GM23338 (cell line): Measurements from ENCODE around the gene RGS21. TPM values are rescaled to one million over a fixed set of nuclear protein-coding genes. Genes with fewer than 3 reads are reported as not detected.
A peak's percentile ranks its signal among the peaks of the same experiment; 100 is the strongest.
"Not testable (repeated sequence)": the region's sequence is repeated elsewhere in the genome, so short reads cannot be mapped to it uniquely, and the experiment has no call there.

Experiments used
- ATAC-seq: fragments of 200-7000 bp; cut with Tn5 transposase; 3 replicates; pipeline ENCODE4 v1.9.1; 2020
- DNase-seq: peaks from one replicate; pipeline ENCODE4 v3.0.0-alpha.2; 2015; ENCODE audit warnings: low spot score
- H2AFZ ChIP-seq: fragments of 200-600 bp; sonication (generic); 2 replicates; pipeline ENCODE4 v1.8.0; 2016; ENCODE audit warnings: antibody characterized with exemption, mild to moderate bottlenecking, moderate library complexity
- H3F3A ChIP-seq: fragments of 200-600 bp; sonication (generic); replicated peaks from 2 replicates; pipeline ENCODE4 v1.8.0; 2017; ENCODE audit warnings: antibody characterized with exemption, mixed run types, low read depth
- H3K27ac ChIP-seq: fragments of 200-600 bp; sonication (generic); 2 replicates; pipeline ENCODE4 v1.6.1; 2016; ENCODE audit warnings: low read depth
- H3K27me3 ChIP-seq: fragments of 200-600 bp; sonication (generic); 2 replicates; pipeline ENCODE4 v1.8.0; 2016; ENCODE audit warnings: mild to moderate bottlenecking, mixed run types, moderate library complexity; ENCODE audit not compliant: insufficient read depth
- H3K36me3 ChIP-seq: fragments of 200-600 bp; sonication (generic); 2 replicates; pipeline ENCODE4 v1.8.0; 2016; ENCODE audit warnings: mild to moderate bottlenecking; ENCODE audit not compliant: insufficient read depth
- H3K4me1 ChIP-seq: fragments of 200-600 bp; sonication (generic); 2 replicates; pipeline ENCODE4 v1.8.0; 2016; ENCODE audit warnings: mild to moderate bottlenecking, moderate library complexity; ENCODE audit not compliant: insufficient read depth
- H3K4me2 ChIP-seq: fragments of 200-600 bp; sonication (generic); 2 replicates; pipeline ENCODE4 v1.7.1; 2017; ENCODE audit warnings: mixed run types
- H3K4me3 ChIP-seq: fragments of 200-600 bp; sonication (generic); 2 replicates; pipeline ENCODE4 v1.6.1; 2016; ENCODE audit warnings: mixed run types
- H3K79me2 ChIP-seq: fragments of 200-600 bp; sonication (generic); replicated peaks from 2 replicates; pipeline ENCODE4 v1.8.0; 2017; ENCODE audit warnings: mild to moderate bottlenecking; ENCODE audit not compliant: insufficient read depth
- H3K9me2 ChIP-seq: fragments of 200-600 bp; sonication (generic); 2 replicates; pipeline ENCODE4 v1.8.0; 2017; ENCODE audit not compliant: insufficient read depth
- H4K20me1 ChIP-seq: fragments of 200-600 bp; sonication (generic); replicated peaks from 2 replicates; pipeline ENCODE4 v1.8.0; 2017; ENCODE audit warnings: mild to moderate bottlenecking; ENCODE audit not compliant: insufficient read depth
- H3K27ac Mint-ChIP-seq: 2 replicates; pipeline ENCODE4 v1.8.0; 2020; ENCODE audit warnings: inconsistent platforms, mild to moderate bottlenecking, moderate library complexity, mixed read lengths
- H3K27me3 Mint-ChIP-seq: 3 replicates; pipeline ENCODE4 v1.8.0; 2022; ENCODE audit warnings: low read depth, mild to moderate bottlenecking, moderate library complexity, mixed read lengths, inconsistent platforms; ENCODE audit not compliant: insufficient read depth, poor library complexity
- H3K36me3 Mint-ChIP-seq: 3 replicates; pipeline ENCODE4 v1.8.0; 2021; ENCODE audit warnings: low read depth, mild to moderate bottlenecking, inconsistent platforms, moderate library complexity, mixed read lengths
- H3K4me1 Mint-ChIP-seq: 3 replicates; pipeline ENCODE4 v1.8.0; 2020; ENCODE audit warnings: mild to moderate bottlenecking, inconsistent platforms, mixed read lengths
- H3K4me3 Mint-ChIP-seq: 3 replicates; pipeline ENCODE4 v1.8.0; 2021; ENCODE audit warnings: moderate library complexity, mild to moderate bottlenecking, inconsistent platforms, mixed read lengths
- H3K9me3 Mint-ChIP-seq: 3 replicates; pipeline ENCODE4 v1.8.0; 2020; ENCODE audit warnings: moderate library complexity, mild to moderate bottlenecking, inconsistent platforms, mixed read lengths
- CREB1 ChIP-seq: fragments of 250-450 bp; sonication (Bioruptor Pico); IDR thresholded peaks from 2 replicates; pipeline ENCODE4 v1.5.0; 2020; ENCODE audit warnings: low read depth, mild to moderate bottlenecking, moderate library complexity
- NANOG ChIP-seq: IDR thresholded peaks from 2 replicates; pipeline ENCODE4 v1.6.1; 2016; ENCODE audit warnings: antibody characterized with exemption, borderline replicate concordance
- STAT1 ChIP-seq: IDR thresholded peaks from one replicate; pipeline ENCODE4 v1.6.1; 2016; ENCODE audit warnings: antibody characterized with exemption; ENCODE audit not compliant: unreplicated experiment
- ZNF114 ChIP-seq: fragments of 250-450 bp; sonication (Bioruptor Pico); IDR thresholded peaks from 2 replicates; pipeline ENCODE4 v1.5.0; 2020; ENCODE audit warnings: mild to moderate bottlenecking, moderate library complexity
- polyA plus RNA-seq: library from polyadenylated mRNA; unstranded; fragments of >200 nt; fragmentation: Nextera tagmentation; extraction: Ambion mirVana; gene quantifications from 2 replicates; pipeline ENCODE4 v1.2.1, GENCODE V29; 2016
- total RNA-seq: library from RNA; depleted of rRNA; stranded (reverse); fragments of >200 nt; shearing (Covaris generic); gene quantifications from 2 replicates; pipeline ENCODE4 v1.2.3, GENCODE V29; 2014
- TF ChIP-seq, protein P1 (sequence below): IDR thresholded peaks from 2 replicates; pipeline ENCODE4 v1.6.1; 2016; ENCODE audit warnings: antibody characterized with exemption
- TF ChIP-seq, protein P2 (sequence below), 2 experiments: fragments of 200-600 bp in 1 of 2; sonication (generic) in 1 of 2; conservative IDR thresholded peaks; 2 replicates each; pipeline versions ENCODE4 v1.5.1 to v1.6.1; 2016 to 2017; ENCODE audit warnings: antibody characterized with exemption in 2 of 2, low read depth in 2 of 2, mild to moderate bottlenecking in 2 of 2, moderate library complexity in 1 of 2

The RGS21 gene
- total and polyA plus RNA-seq, 2 experiments from 2014 or later, result not detected

DNA sequence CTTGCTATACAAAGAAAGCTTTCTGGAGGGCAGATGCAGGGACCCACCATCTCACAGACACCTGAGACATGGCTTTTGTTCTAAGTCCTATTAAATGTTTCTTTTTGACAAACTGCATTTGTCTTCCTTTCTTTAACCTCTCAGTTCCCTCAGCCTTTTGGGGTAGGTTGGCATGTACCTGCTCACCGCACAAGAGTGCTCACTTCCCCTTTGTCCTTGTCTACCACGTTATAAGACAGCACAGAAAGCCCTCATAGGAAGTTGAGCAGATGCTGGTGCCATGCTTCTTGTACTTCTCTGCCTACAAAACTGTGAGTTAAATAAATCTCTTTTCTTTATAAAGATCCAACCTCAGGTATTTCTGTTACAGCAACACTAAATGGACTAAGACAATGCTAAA is 31.9 kb upstream of the RGS21 start (continued):
- TF ChIP-seq, protein P1, sequence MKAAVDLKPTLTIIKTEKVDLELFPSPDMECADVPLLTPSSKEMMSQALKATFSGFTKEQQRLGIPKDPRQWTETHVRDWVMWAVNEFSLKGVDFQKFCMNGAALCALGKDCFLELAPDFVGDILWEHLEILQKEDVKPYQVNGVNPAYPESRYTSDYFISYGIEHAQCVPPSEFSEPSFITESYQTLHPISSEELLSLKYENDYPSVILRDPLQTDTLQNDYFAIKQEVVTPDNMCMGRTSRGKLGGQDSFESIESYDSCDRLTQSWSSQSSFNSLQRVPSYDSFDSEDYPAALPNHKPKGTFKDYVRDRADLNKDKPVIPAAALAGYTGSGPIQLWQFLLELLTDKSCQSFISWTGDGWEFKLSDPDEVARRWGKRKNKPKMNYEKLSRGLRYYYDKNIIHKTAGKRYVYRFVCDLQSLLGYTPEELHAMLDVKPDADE, result no peak
- no peak for TF ChIP-seq ZNF114 (CRISPR knock-in tag)

DNA sequence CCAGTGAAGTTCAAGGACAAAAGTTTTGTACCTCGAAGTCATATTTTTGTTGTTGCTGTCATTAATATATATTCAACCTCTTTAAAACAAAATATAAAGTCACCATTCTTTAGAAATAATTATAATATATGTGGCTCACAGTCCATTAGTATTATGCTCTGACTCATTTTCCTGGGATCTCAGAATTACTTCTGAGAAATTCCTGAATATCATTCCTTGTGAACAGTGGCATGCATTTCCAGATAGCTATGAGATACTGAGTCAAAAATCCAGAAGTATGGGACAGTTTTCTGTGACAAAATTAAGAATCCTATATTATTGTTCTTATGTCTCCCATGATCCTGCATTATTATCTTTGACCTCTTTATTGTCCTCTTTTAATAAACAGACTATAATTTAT is 13.8 kb upstream of the RGS21 start:
- H2AFZ ChIP-seq, result no peak overlapping the region
- H3K79me2 ChIP-seq, result no peaks in the 10 kb centered on the region
- ATAC-seq (no peak), DNase-seq (no peak)
- H3K36me3 ChIP-seq, result no peaks in the 10 kb centered on the region
- no peak overlapping the region for H3K4me3 ChIP-seq
- H4K20me1 ChIP-seq, result no peaks in the 10 kb centered on the region
- H3K27ac ChIP-seq, result no peak overlapping the region
- H3K9me3 Mint-ChIP-seq, result peaks cover 8% of the 10 kb centered on the region
- H3K9me2 ChIP-seq, result no peaks in the 10 kb centered on the region
- no peak overlapping the region for H3K4me3 Mint-ChIP-seq
- H3K27ac Mint-ChIP-seq, result no peak overlapping the region
- H3K4me2 ChIP-seq, result no peak overlapping the region
- H3K4me1 ChIP-seq, result no peaks in the 10 kb centered on the region
- H3K27me3 ChIP-seq, result no peaks in the 10 kb centered on the region
- H3K4me1 Mint-ChIP-seq, result no peaks in the 10 kb centered on the region
- H3K36me3 Mint-ChIP-seq, result peaks cover 7% of the 10 kb centered on the region
- peaks cover 2% of the 10 kb centered on the region for H3K27me3 Mint-ChIP-seq
- TF ChIP-seq NANOG (no peak), STAT1 (no peak)
- no peaks in the 10 kb centered on the region for H3F3A ChIP-seq

DNA sequence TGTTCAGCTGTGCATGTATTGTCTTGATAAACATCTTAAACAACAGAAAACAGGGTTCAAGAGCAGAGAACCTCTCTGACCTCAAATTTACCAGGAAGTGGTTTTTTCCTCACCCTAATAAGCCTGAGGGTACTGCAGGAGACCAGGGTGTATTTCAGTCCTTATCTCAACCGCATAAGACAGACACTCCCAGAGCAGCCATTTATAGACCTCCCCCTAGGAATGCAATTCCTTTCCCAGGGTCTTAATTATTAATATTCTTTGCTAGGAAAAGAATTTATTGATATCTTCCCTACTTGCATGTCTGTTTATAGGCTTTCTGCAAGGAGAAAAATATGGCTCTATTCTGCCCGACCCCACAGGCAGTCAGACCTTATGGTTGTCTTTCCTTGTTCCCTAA is 8.5 kb upstream of the RGS21 start:
- Mint-ChIP-seq H3K9me3 (peaks cover 20% of the 10 kb centered on the region), H3K36me3 (peaks cover 12% of the 10 kb centered on the region)
- H3K9me2 ChIP-seq, H3K27me3 Mint-ChIP-seq, H3K79me2 ChIP-seq, DNase-seq, H3K4me1 Mint-ChIP-seq, H3K27ac Mint-ChIP-seq, H3F3A ChIP-seq, H2AFZ ChIP-seq, H3K27me3 ChIP-seq, H3K4me1 ChIP-seq, H3K4me3 Mint-ChIP-seq, H3K4me2 ChIP-seq, H3K4me3 ChIP-seq, ATAC-seq, H3K36me3 ChIP-seq, H3K27ac ChIP-seq, H4K20me1 ChIP-seq: not testable (repeated sequence)

DNA sequence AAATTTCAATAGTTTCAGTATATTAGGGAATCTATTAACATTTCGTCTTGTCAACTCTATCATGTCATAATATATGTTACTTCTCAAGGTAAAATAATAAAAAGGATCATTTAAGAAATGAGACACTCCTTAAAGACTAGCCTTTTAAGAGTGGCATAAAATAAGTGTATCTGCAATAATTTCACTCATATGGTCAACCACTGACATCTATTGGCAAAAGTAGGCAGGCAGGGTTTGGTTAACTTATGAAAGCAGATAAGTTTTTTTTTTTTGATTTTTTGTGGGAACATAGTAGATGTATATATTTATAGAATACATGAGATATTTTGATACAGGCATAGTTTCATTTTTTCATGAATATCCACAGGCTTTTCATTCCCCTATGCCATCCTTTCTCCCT is 5.5 kb upstream of the RGS21 start:
- peaks cover 2% of the 10 kb centered on the region; the same call in 2 of the 3 replicates for H3K4me1 Mint-ChIP-seq
- no peak for TF ChIP-seq CREB1 (CRISPR knock-in tag)
- TF ChIP-seq, protein P2, sequence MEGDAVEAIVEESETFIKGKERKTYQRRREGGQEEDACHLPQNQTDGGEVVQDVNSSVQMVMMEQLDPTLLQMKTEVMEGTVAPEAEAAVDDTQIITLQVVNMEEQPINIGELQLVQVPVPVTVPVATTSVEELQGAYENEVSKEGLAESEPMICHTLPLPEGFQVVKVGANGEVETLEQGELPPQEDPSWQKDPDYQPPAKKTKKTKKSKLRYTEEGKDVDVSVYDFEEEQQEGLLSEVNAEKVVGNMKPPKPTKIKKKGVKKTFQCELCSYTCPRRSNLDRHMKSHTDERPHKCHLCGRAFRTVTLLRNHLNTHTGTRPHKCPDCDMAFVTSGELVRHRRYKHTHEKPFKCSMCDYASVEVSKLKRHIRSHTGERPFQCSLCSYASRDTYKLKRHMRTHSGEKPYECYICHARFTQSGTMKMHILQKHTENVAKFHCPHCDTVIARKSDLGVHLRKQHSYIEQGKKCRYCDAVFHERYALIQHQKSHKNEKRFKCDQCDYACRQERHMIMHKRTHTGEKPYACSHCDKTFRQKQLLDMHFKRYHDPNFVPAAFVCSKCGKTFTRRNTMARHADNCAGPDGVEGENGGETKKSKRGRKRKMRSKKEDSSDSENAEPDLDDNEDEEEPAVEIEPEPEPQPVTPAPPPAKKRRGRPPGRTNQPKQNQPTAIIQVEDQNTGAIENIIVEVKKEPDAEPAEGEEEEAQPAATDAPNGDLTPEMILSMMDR (conservative IDR thresholded peaks at IDR 0.05; ENCODE audit: low read depth in 2 of 2), result peak; percentile 53 to 56
- Histone ChIP-seq H4K20me1 (no peaks in the 10 kb centered on the region), H3K27me3 (no peaks in the 10 kb centered on the region), H3K4me1 (no peaks in the 10 kb centered on the region), H3K4me2 (no peak overlapping the region), H3K9me2 (no peaks in the 10 kb centered on the region), H2AFZ (no peak overlapping the region), H3K27ac (no peak overlapping the region), H3K79me2 (no peaks in the 10 kb centered on the region), H3K4me3 (no peak overlapping the region), H3K36me3 (no peaks in the 10 kb centered on the region), H3F3A (no peaks in the 10 kb centered on the region)
- peaks cover 20% of the 10 kb centered on the region for H3K9me3 Mint-ChIP-seq
- no peak overlapping the region for H3K4me3 Mint-ChIP-seq
- peak; percentile 5 for DNase-seq
- peaks cover 4% of the 10 kb centered on the region for H3K27me3 Mint-ChIP-seq
- no peak for ATAC-seq
- peaks cover 12% of the 10 kb centered on the region for H3K36me3 Mint-ChIP-seq
- H3K27ac Mint-ChIP-seq, result no peak overlapping the region
